ENCODE data around the gene TGM3.

GRCh38 chr20:2293971-2294370, 1.8 kb upstream of the TGM3 start:
- no peak for TF ChIP-seq CTCF (IDR thresholded peaks at IDR 0.05; ENCODE audit: low read length)
- TF ChIP-seq EZH2 (IDR thresholded peaks at IDR 0.05; ENCODE audit: borderline replicate concordance, low read length), result no peak
